Lower leg skin (tissue), 3 donors: Measurements from ENCODE around the gene CNIH3.

ENCODE experiments used
- CTCF ChIP-seq, 3 donors: fragments of 450-650 bp; IDR thresholded peaks; one replicate each; pipeline ENCODE4 v1.5.1; 2016; ENCODE audit warnings: antibody characterized with exemption in 3 of 3, mild to moderate bottlenecking in 3 of 3, moderate library complexity in 2 of 3
- POLR2A ChIP-seq, 2 donors: fragments of 450-650 bp; IDR thresholded peaks; one replicate each; pipeline ENCODE4 v1.6.1; 2016 to 2017; ENCODE audit warnings: antibody characterized with exemption in 2 of 2, mild to moderate bottlenecking in 1 of 2, moderate library complexity in 1 of 2

- TF ChIP-seq CTCF (IDR thresholded peaks at IDR 0.05), result no peak
- TF ChIP-seq POLR2A (IDR thresholded peaks at IDR 0.05), result no peak
Measured at GRCh38 chr1:224719716-224720115, 103.6 kb downstream of the CNIH3 start.
